Right lobe of liver (tissue), 4 donors: ENCODE data around the gene XRN2.

ENCODE experiments used
- CTCF ChIP-seq, 4 donors: fragments of 200-600 bp in 3 of 4; fragments of 450-650 bp in 1 of 4; IDR thresholded peaks; one replicate each; pipeline versions ENCODE4 v1.5.1 to v1.8.0; 2016 to 2022; ENCODE audit warnings: antibody characterized with exemption in 4 of 4, mild to moderate bottlenecking in 2 of 4
- POLR2A ChIP-seq: fragments of 450-650 bp; IDR thresholded peaks from one replicate; pipeline ENCODE4 v1.6.1; 2017; ENCODE audit warnings: antibody characterized with exemption, mild to moderate bottlenecking
- donor health status: DM: no; HTN: no; CAD: no.
- donor health status: DM: no; HTN: no; CAD: no.
- donor health status: DM: no; HTN: yes; CAD: no.

- no peak for TF ChIP-seq CTCF (IDR thresholded peaks at IDR 0.05)
- no peak for TF ChIP-seq POLR2A
Measured at GRCh38 chr20:21302664-21303060, 469 bp upstream of the XRN2 start.
